Fibroblast of lung (primary cell): ENCODE measurements around the gene ACOT8. TPM values are rescaled to one million over a fixed set of nuclear protein-coding genes. Genes with fewer than 3 reads are reported as not detected.

Experiments
- DNase-seq, 2 donors: peaks; one replicate each; pipeline versions ENCODE4 v3.0.0 to v3.0.0-alpha.2; 2010; ENCODE audit warnings: low read depth in 2 of 2
- H2AFZ ChIP-seq: 2 replicates; pipeline ENCODE4 v1.5.1; 2012; ENCODE audit warnings: low read length, control low read depth, inconsistent platforms
- H3K27ac ChIP-seq: 2 replicates; pipeline ENCODE4 v1.5.1; 2011; ENCODE audit warnings: low read length, control low read depth; ENCODE audit not compliant: insufficient read depth
- H3K27me3 ChIP-seq: 2 replicates; pipeline ENCODE4 v1.5.1; 2011; ENCODE audit warnings: mild to moderate bottlenecking, low read length; ENCODE audit not compliant: control insufficient read depth, insufficient read depth
- H3K36me3 ChIP-seq: 2 replicates; pipeline ENCODE4 v1.5.1; 2011; ENCODE audit warnings: low read length; ENCODE audit not compliant: control insufficient read depth, insufficient read depth
- H3K4me1 ChIP-seq: 2 replicates; pipeline ENCODE4 v1.5.1; 2011; ENCODE audit warnings: low read length; ENCODE audit not compliant: control insufficient read depth, insufficient read depth; ENCODE audit errors: extremely low read depth
- H3K4me2 ChIP-seq: 2 replicates; pipeline ENCODE4 v1.5.1; 2011; ENCODE audit warnings: low read length, control low read depth; ENCODE audit not compliant: insufficient read depth; ENCODE audit errors: extremely low read depth
- H3K4me3 ChIP-seq, 4 experiments: fragments of 200-600 bp in 1 of 4; sonication (generic) in 1 of 4; replicated peaks in 1 of 4; 2 replicates each; pipeline ENCODE4 v1.5.1; 2011 to 2016; ENCODE audit warnings: low read length in 4 of 4, low read depth in 3 of 4, mild to moderate bottlenecking in 3 of 4, control low read depth in 2 of 4, inconsistent platforms in 1 of 4, mixed read lengths in 1 of 4; ENCODE audit not compliant: insufficient read depth in 1 of 4; ENCODE audit errors: control extremely low read depth in 1 of 4
- H3K79me2 ChIP-seq: 2 replicates; pipeline ENCODE4 v1.5.1; 2012; ENCODE audit warnings: mild to moderate bottlenecking, low read length, inconsistent platforms; ENCODE audit not compliant: control insufficient read depth, insufficient read depth
- H3K9ac ChIP-seq: 2 replicates; pipeline ENCODE4 v1.5.1; 2011; ENCODE audit warnings: mild to moderate bottlenecking, low read length, control low read depth; ENCODE audit not compliant: insufficient read depth
- H3K9me3 ChIP-seq: 2 replicates; pipeline ENCODE4 v1.5.1; 2012; ENCODE audit warnings: low read depth, low read length; ENCODE audit not compliant: control insufficient read depth, insufficient read depth
- H4K20me1 ChIP-seq: 2 replicates; pipeline ENCODE4 v1.5.1; 2011; ENCODE audit warnings: low read length; ENCODE audit not compliant: control insufficient read depth, insufficient read depth; ENCODE audit errors: extremely low read depth
- CTCF ChIP-seq, 2 donors: IDR thresholded peaks in 1 of 2; conservative IDR thresholded peaks in 1 of 2; 1 replicate in 1 of 2; 2 replicates in 1 of 2; pipeline ENCODE4 v1.5.1; 2011 to 2012; ENCODE audit warnings: low read length in 2 of 2, control low read depth in 1 of 2, inconsistent platforms in 1 of 2, low read depth in 1 of 2, mild to moderate bottlenecking in 1 of 2
- EZH2 ChIP-seq: IDR thresholded peaks from 2 replicates; pipeline ENCODE4 v1.5.1; 2012; ENCODE audit warnings: low read length, control low read depth, mild to moderate bottlenecking; ENCODE audit errors: missing control alignments
- polyA plus RNA-seq, 2 donors: library from polyadenylated mRNA; depleted of rRNA in 1 of 2; stranded (reverse) in 1 of 2; unstranded in 1 of 2; fragments of >200 nt; gene quantifications; 2 replicates each; pipeline ENCODE4 v1.2.1, GENCODE V29; 2011 to 2012; ENCODE audit warnings: missing spikeins in 1 of 2
- total RNA-seq: library from RNA; depleted of rRNA; stranded (reverse); fragments of >200 nt; gene quantifications from 2 replicates; pipeline ENCODE4 v1.2.1, GENCODE V29; 2014

The ACOT8 gene
- total and polyA plus RNA-seq, 2 donors (not counting 1 experiment from before 2014, with no cell fraction given) = 18.0 to 44.4 TPM

GRCh38 chr20:45840700-45841198 is 16.4 kb downstream of the ACOT8 start:
- Histone ChIP-seq H3K9me3 (no peaks in the 10 kb centered on the region), H3K27me3 (no peaks in the 10 kb centered on the region), H3K79me2 (peaks cover 2% of the 10 kb centered on the region), H3K36me3 (peaks cover 24% of the 10 kb centered on the region), H4K20me1 (no peaks in the 10 kb centered on the region), H2AFZ (no peak overlapping the region), H3K27ac (no peak overlapping the region), H3K4me2 (no peak overlapping the region), H3K9ac (no peak overlapping the region), H3K4me3 (no peak overlapping the region), H3K4me1 (peaks cover 7% of the 10 kb centered on the region)
- DNase-seq = no peak
- TF ChIP-seq CTCF (conservative IDR thresholded peaks at IDR 0.05 in 1 of 2, IDR thresholded peaks at IDR 0.05 in 1 of 2; ENCODE audit: low read depth in 1 of 2, low read length in 2 of 2) (no peak), EZH2 (no peak)

GRCh38 chr20:45836841-45837240 is 20.4 kb downstream of the ACOT8 start:
- Histone ChIP-seq H3K36me3 (peaks cover 13% of the 10 kb centered on the region), H3K9ac (no peak overlapping the region), H3K4me3 (peak overlapping the region in 2 of 4 experiments; percentile 20 to 49), H3K4me2 (peak overlapping the region; percentile 20), H3K4me1 (peaks cover 21% of the 10 kb centered on the region), H2AFZ (no peak overlapping the region), H4K20me1 (no peaks in the 10 kb centered on the region), H3K79me2 (peaks cover 17% of the 10 kb centered on the region), H3K27ac (peak overlapping the region; percentile 1), H3K9me3 (no peaks in the 10 kb centered on the region), H3K27me3 (no peaks in the 10 kb centered on the region)
- peak; percentile 35 to 42 for DNase-seq
- TF ChIP-seq EZH2 (no peak), CTCF (conservative IDR thresholded peaks at IDR 0.05 in 1 of 2, IDR thresholded peaks at IDR 0.05 in 1 of 2; ENCODE audit: low read depth in 1 of 2, low read length in 2 of 2) (no peak)

DNA sequence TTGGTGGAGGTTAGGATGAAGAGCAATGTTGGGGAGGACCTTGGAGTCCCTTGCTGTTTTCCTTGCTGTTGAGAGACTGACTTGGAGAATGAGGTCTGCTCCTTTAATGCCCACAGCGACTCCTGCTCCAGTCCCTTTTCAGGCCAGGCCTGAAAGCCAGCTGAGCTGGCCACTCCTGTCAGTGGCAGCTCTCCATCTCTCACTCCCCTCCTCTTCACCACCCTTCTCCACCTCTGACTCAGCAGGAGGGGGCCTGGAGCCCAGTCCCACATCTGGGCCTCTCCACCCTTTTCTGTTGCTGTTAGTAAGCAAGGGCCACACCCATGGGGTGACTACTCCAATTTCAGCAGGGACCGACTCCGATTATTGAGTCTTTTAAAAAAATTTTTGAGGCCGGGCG is 21.4 kb downstream of the ACOT8 start:
- Histone ChIP-seq H3K9ac (no peak overlapping the region), H3K9me3 (no peaks in the 10 kb centered on the region), H3K36me3 (peaks cover 7% of the 10 kb centered on the region), H3K4me2 (peak overlapping the region; percentile 95), H3K4me3 (peak overlapping the region; percentile 71 to 90 (median 79)), H3K4me1 (peaks cover 21% of the 10 kb centered on the region), H2AFZ (no peak overlapping the region), H4K20me1 (no peaks in the 10 kb centered on the region), H3K27me3 (no peaks in the 10 kb centered on the region), H3K79me2 (peaks cover 17% of the 10 kb centered on the region), H3K27ac (peak overlapping the region; percentile 90)
- no peak for TF ChIP-seq CTCF (conservative IDR thresholded peaks at IDR 0.05 in 1 of 2, IDR thresholded peaks at IDR 0.05 in 1 of 2; ENCODE audit: low read depth in 1 of 2, low read length in 2 of 2)
- no peak for TF ChIP-seq EZH2
- DNase-seq = peak; percentile 66 to 91
